Natural killer cell (primary cell): ENCODE results near the gene ZBTB37. TPM values are rescaled to one million over a fixed set of nuclear protein-coding genes. Genes with fewer than 3 reads are reported as not detected.
A peak's percentile ranks its signal among the peaks of the same experiment; 100 is the strongest.

Experiments used
- ATAC-seq, 3 donors: fragments of 150-1000 bp in 2 of 3; fragments of 200-7000 bp in 1 of 3; cut with Tn5 transposase; 1 replicate in 1 of 3; 2 replicates in 2 of 3; pipeline ENCODE4 v1.10.0; 2021; ENCODE audit warnings: mild to moderate bottlenecking in 2 of 3, moderate library complexity in 2 of 3
- DNase-seq, 2 donors: peaks; one replicate each; pipeline versions ENCODE4 v3.0.0 to v3.0.0-alpha.2; 2013 to 2021; ENCODE audit warnings: mixed read lengths in 1 of 2
- H3K27ac ChIP-seq: one replicate; pipeline ENCODE4 v1.5.1; 2013; ENCODE audit warnings: mild to moderate bottlenecking, low read length
- H3K27me3 ChIP-seq: one replicate; pipeline ENCODE4 v1.6.1; 2013; ENCODE audit warnings: low read length; ENCODE audit not compliant: control insufficient read depth, insufficient read depth
- H3K36me3 ChIP-seq: one replicate; pipeline ENCODE4 v1.6.1; 2013; ENCODE audit warnings: low read length; ENCODE audit not compliant: control insufficient read depth, insufficient read depth
- H3K4me1 ChIP-seq: one replicate; pipeline ENCODE4 v1.6.1; 2013; ENCODE audit warnings: low read length; ENCODE audit not compliant: control insufficient read depth, insufficient read depth
- H3K4me3 ChIP-seq: one replicate; pipeline ENCODE4 v1.5.1; 2013; ENCODE audit warnings: low read length
- H3K9me3 ChIP-seq: one replicate; pipeline ENCODE4 v1.6.1; 2013; ENCODE audit warnings: low read length; ENCODE audit not compliant: control insufficient read depth, insufficient read depth
- H3K27ac Mint-ChIP-seq, 2 donors: one replicate each; pipeline ENCODE4 v1.8.0; 2022; ENCODE audit warnings: mild to moderate bottlenecking in 2 of 2, mixed read lengths in 2 of 2, moderate library complexity in 1 of 2
- H3K27me3 Mint-ChIP-seq, 2 donors: one replicate each; pipeline ENCODE4 v1.8.0; 2022; ENCODE audit warnings: low read depth in 2 of 2, mixed read lengths in 2 of 2
- H3K36me3 Mint-ChIP-seq: one replicate; pipeline ENCODE4 v1.8.0; 2022; ENCODE audit warnings: mixed read lengths
- H3K4me1 Mint-ChIP-seq, 2 donors: one replicate each; pipeline ENCODE4 v1.8.0; 2022; ENCODE audit warnings: mixed read lengths in 2 of 2
- H3K4me3 Mint-ChIP-seq: one replicate; pipeline ENCODE4 v1.8.0; 2022; ENCODE audit warnings: mild to moderate bottlenecking, moderate library complexity, mixed read lengths
- H3K9me3 Mint-ChIP-seq, 2 donors: one replicate each; pipeline ENCODE4 v1.8.0; 2022; ENCODE audit warnings: mixed read lengths in 2 of 2
- CTCF ChIP-seq: fragments of 200-600 bp; IDR thresholded peaks from one replicate; pipeline ENCODE4 v1.8.0; 2022; ENCODE audit warnings: antibody characterized with exemption
- WGBS: methylation state at CpG from one replicate; pipeline ENCODE4 v1.1.7; 2013; ENCODE audit warnings: missing lambda C conversion rate; ENCODE audit not compliant: insufficient coverage; 5-methylcytosine and 5-hydroxymethylcytosine counted together
- intact Hi-C: fragments of 100-400 bp; cut with micrococcal nuclease; formaldehyde crosslinking; loops from one replicate; pipeline ENCODE4 v1.14.2; 2022
- total RNA-seq, 4 donors: library from RNA; stranded (reverse); fragments of 120-200 nt in 1 of 4; gene quantifications; one replicate each; pipeline versions ENCODE4 v1.2.3 to v1.2.4, GENCODE V29; 2013 to 2022

Gene ZBTB37
- total RNA-seq, 3 donors from 2014 or later (not counting 1 experiment from before 2014, with no cell fraction given) = 38.2 to 47.3 (median 39.8) TPM

- intact Hi-C loops = no loop called here
- Mint-ChIP-seq H3K36me3 (no peaks in the 10 kb centered on the region), H3K9me3 (no peaks in the 10 kb centered on the region), H3K27me3 (no peaks in the 10 kb centered on the region), H3K27ac (peak overlapping the region; percentile 74 to 90), H3K4me3 (peak overlapping the region; percentile 30), H3K4me1 (peaks cover 42 to 48% of the 10 kb centered on the region in 2 donors)
- peaks cover 11% of the 10 kb centered on the region for H3K4me1 ChIP-seq
- no peak for TF ChIP-seq CTCF
- WGBS = 47% methylated on average over 3 of the region's 4 CpGs
- peaks cover 28% of the 10 kb centered on the region for H3K36me3 ChIP-seq
- H3K27me3 ChIP-seq = no peaks in the 10 kb centered on the region
- no peak overlapping the region for H3K4me3 ChIP-seq
- DNase-seq (peak in 1 of 2 donors; percentile 14), ATAC-seq (peak; percentile 65 to 84 (median 68))
- H3K27ac ChIP-seq = peak overlapping the region; percentile 52
- no peaks in the 10 kb centered on the region for H3K9me3 ChIP-seq
Measured at GRCh38 chr1:173886746-173887611, 18.8 kb downstream of the ZBTB37 start.

- TF ChIP-seq CTCF = no peak
- H3K4me1 Mint-ChIP-seq = peaks cover 49 to 53% of the 10 kb centered on the region in 2 donors
- peak overlapping the region; percentile 74 to 90 for H3K27ac Mint-ChIP-seq
- DNase-seq (no peak), ATAC-seq (no peak)
- Histone ChIP-seq H3K4me3 (no peak overlapping the region), H3K27ac (no peak overlapping the region), H3K36me3 (peaks cover 28% of the 10 kb centered on the region), H3K4me1 (peaks cover 11% of the 10 kb centered on the region), H3K27me3 (no peaks in the 10 kb centered on the region), H3K9me3 (no peaks in the 10 kb centered on the region)
- WGBS = 96% methylated on average over 2 of the region's 2 CpGs
- H3K27me3 Mint-ChIP-seq = no peaks in the 10 kb centered on the region
- H3K36me3 Mint-ChIP-seq = no peaks in the 10 kb centered on the region
- H3K4me3 Mint-ChIP-seq = peak overlapping the region; percentile 30
- no peaks in the 10 kb centered on the region for H3K9me3 Mint-ChIP-seq
- intact Hi-C loops = no loop called here
Measured at GRCh38 chr1:173887627-173888026, 19.4 kb downstream of the ZBTB37 start.

GRCh38 chr1:173888749-173889148 is 20.6 kb downstream of the ZBTB37 start:
- H3K4me1 ChIP-seq = peaks cover 11% of the 10 kb centered on the region
- no peak for DNase-seq
- H3K4me1 Mint-ChIP-seq = peaks cover 50 to 54% of the 10 kb centered on the region in 2 donors
- no peaks in the 10 kb centered on the region for H3K9me3 Mint-ChIP-seq
- no peak for ATAC-seq
- H3K4me3 ChIP-seq = no peak overlapping the region
- intact Hi-C loops = no loop called here
- H3K27me3 ChIP-seq = no peaks in the 10 kb centered on the region
- TF ChIP-seq CTCF = no peak
- no peaks in the 10 kb centered on the region for H3K27me3 Mint-ChIP-seq
- H3K36me3 ChIP-seq = peaks cover 35% of the 10 kb centered on the region
- peak overlapping the region; percentile 17 for H3K4me3 Mint-ChIP-seq
- no peaks in the 10 kb centered on the region for H3K9me3 ChIP-seq
- no peak overlapping the region for H3K27ac ChIP-seq
- H3K36me3 Mint-ChIP-seq = no peaks in the 10 kb centered on the region
- H3K27ac Mint-ChIP-seq = no peak overlapping the region
